ENCODE results near the gene NADK.
"Not testable (repeated sequence)": the region's sequence is repeated elsewhere in the genome, so short reads cannot be mapped to it uniquely, and the experiment has no call there.

The NADK gene

DNA sequence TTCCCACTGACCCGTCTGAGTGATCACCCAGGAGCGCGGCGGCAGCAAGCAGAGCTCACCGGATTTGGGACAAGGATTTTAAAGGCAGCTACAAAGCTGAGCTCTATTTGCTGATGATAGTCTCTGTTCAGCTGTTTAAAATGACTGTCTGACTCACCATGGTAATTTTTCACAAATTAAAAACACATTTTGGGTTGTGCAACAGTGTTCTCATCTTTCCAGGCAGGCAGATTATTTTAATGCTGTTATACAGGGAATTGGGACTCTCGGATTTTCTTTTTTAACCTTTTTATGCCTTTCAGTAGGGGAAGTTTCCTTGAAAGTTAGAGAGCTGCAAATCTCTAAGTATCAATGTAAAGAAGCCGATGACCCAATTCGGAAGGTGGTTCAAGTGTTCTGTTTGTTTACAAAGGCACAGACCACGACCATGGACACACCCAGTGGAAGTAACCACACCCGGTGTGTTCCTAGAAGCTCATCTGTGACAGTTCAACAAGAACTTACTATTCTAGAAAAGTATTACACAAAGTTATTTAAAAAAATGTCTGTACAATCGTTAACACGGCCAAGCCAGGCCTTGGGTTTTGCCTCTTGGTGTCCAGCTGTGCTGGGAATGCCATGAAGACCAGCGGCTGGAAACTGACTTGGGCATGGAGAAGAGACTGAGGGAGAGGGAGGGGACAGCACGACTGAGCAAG is 49.8 kb downstream of the NADK start:
- in situ Hi-C loops (cut with HindIII; ENCODE audit: low pct_ligation_motif_present, low pct_unique_long_range_greater_than_20kb, low sequenced_read_pairs) = not testable (repeated sequence)

GRCh38 chr1:1727131-1727651 is 51.1 kb downstream of the NADK start:
- DNase-seq; in situ Hi-C loops (cut with HindIII; ENCODE audit: low pct_ligation_motif_present, low pct_unique_long_range_greater_than_20kb, low sequenced_read_pairs): not testable (repeated sequence)

More for the DNA sequence above, 49.8 kb downstream of the NADK start:
- DNase-seq = not testable (repeated sequence)

DNA sequence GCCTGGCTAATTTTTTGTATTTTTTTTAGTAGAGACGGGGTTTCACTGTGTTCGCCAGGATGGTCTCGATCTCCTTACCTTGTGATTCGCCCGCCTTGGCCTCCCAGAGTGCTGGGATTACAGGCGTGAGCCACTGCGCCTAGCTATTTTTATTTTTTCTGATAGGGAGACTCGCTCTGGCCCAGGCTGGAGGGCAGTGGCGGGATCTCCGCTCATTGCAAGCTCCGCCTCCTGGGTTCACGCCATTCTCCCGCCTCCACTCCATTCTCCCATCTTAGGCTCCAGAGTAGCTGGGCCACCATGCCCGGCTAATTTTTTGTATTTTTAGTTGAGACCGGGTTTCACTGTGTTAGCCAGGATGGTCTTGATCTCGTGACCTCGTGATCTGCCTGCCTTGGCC is 52.2 kb downstream of the NADK start:
- DNase-seq; in situ Hi-C loops (cut with HindIII; ENCODE audit: low pct_ligation_motif_present, low pct_unique_long_range_greater_than_20kb, low sequenced_read_pairs): not testable (repeated sequence)

DNA sequence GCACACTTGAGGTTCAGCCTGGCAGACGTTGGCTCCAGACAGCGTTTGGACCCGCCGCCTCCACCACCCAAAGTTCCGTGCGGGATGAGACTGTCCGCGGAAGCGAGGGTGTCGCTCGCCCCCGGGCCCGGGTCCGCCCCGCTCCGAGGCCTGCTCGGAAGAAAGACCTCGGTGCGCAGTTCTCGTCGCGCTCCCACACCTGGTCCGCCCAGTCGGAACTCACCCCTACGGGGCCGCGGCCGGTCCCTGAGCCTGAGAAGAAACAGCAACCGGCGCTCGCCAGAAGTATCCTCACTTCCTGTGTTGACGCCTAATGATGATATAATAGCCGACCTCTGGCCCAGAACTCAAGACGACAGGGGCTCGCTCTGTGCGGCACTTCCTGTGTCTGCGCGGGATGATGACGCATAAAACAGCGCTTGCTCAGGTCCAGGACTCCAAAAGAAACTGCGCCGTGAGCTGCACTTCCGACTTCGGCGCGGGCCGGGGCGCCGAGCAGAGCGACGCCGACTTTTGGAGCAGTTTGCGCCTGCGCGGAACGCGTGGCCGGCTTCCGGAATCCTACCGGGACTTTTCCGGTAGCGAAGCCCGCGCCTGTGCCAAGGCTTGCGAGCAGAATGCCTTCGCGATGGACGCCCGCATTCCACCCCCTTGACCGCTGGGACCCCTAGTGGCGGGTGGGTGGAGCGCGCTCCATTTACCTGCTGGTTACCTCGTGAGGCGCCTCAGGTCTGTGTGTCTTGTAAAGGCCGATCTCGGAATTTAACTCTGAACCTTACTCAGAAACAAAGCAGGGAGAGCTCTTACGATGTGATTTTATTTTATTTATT is 54.0 kb downstream of the NADK start, which contains the start of gene CDK11A:
TSS of gene CDK11A (minus strand) at position 323 of the 830 bp plus-strand sequence. CDS start 1,539 bp downstream, outside the sequence.
- peak; percentile 99 for DNase-seq
- in situ Hi-C loops (cut with HindIII; ENCODE audit: low pct_ligation_motif_present, low pct_unique_long_range_greater_than_20kb, low sequenced_read_pairs) = not testable (repeated sequence)

GRCh38 chr1:1721201-1721600 is 57.1 kb downstream of the NADK start:
- in situ Hi-C loops (cut with HindIII; ENCODE audit: low pct_ligation_motif_present, low pct_unique_long_range_greater_than_20kb, low sequenced_read_pairs) = no loop called here
- DNase-seq = no peak

- DNase-seq; in situ Hi-C loops (cut with HindIII; ENCODE audit: low pct_ligation_motif_present, low pct_unique_long_range_greater_than_20kb, low sequenced_read_pairs): not testable (repeated sequence)
These were observed 63.0 kb downstream of the NADK start for GRCh38 chr1:1715109-1715883.

- DNase-seq; in situ Hi-C loops (cut with HindIII; ENCODE audit: low pct_ligation_motif_present, low pct_unique_long_range_greater_than_20kb, low sequenced_read_pairs): not testable (repeated sequence)
These were observed 70.4 kb downstream of the NADK start for GRCh38 chr1:1707897-1708296.

DNA sequence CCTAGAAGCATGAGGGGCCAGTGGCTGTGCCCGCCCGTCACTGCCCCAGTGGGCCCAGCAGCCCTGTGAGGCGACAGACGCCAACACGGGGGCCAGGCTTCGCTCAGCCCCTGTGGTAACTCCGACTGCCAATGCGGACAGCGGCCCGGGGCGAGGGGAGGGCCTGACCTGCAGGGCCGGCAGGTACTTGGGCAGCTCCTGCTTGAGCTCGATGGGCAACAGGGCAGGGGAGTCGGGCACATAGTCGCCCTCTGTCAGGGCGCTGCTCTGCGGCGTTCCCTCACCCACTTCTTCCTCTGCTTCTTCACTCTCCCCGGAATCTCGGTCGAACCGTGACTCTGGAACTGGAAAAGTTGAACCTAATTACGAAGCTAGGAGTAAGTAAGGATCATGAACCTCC is 71.0 kb downstream of the NADK start:
- in situ Hi-C loops (cut with HindIII; ENCODE audit: low pct_ligation_motif_present, low pct_unique_long_range_greater_than_20kb, low sequenced_read_pairs); DNase-seq: not testable (repeated sequence)

- in situ Hi-C loops (cut with HindIII; ENCODE audit: low pct_ligation_motif_present, low pct_unique_long_range_greater_than_20kb, low sequenced_read_pairs); DNase-seq: not testable (repeated sequence)
These were observed 72.6 kb downstream of the NADK start for GRCh38 chr1:1705623-1706022.

GRCh38 chr1:1704284-1704957 is 73.8 kb downstream of the NADK start:
- in situ Hi-C loops (cut with HindIII; ENCODE audit: low pct_ligation_motif_present, low pct_unique_long_range_greater_than_20kb, low sequenced_read_pairs); DNase-seq: not testable (repeated sequence)

DNA sequence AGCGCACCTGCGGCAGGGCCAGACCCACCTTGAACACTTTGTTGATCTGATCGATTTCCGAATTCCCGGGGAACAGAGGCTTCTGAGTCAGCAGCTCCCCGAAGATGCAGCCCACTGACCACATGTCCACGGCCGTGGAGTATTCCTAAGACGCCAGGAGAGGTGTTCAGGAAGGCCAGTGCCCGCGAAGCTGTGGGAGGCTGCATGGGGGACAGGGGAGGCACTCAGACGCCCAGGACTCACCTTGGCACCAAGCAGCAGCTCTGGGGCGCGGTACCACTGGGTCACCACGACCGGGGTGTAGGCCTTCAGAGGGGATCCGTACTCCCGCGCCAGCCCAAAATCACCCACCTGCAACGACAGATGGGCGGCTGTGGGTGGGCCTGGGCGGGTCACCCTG is 74.5 kb downstream of the NADK start:
- no peak for DNase-seq
- in situ Hi-C loops (cut with HindIII; ENCODE audit: low pct_ligation_motif_present, low pct_unique_long_range_greater_than_20kb, low sequenced_read_pairs) = no loop called here

DNA sequence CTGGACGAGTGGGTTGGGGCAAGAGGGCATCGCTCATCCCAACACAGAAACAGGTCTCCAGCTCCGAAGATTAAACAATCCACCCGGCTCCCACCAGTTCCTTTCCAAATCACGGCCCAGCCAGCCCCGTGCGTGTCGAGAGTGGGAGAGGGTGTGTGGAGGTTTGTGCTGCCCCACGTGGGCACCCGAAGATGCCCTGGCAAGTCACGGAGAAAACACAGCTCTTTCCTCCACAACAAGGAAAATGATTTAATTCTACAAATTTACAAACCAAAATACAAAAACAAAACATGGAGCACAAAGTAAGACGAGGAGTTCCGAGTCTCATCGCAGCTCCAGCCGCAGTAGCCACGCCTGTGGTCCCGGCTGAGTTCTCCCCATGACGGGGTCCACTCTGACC is 75.8 kb downstream of the NADK start:
- DNase-seq; in situ Hi-C loops (cut with HindIII; ENCODE audit: low pct_ligation_motif_present, low pct_unique_long_range_greater_than_20kb, low sequenced_read_pairs): not testable (repeated sequence)
